GM21825 (cell line): ENCODE results near the gene SHISA7.
"Not testable (repeated sequence)": the region's sequence is repeated elsewhere in the genome, so short reads cannot be mapped to it uniquely, and the experiment has no call there.

Experiments
- ATAC-seq: cut with Tn5 transposase; IDR thresholded peaks from one replicate; pipeline ENCODE4 v1.9.1; 2021; ENCODE audit warnings: mild to moderate bottlenecking, moderate library complexity; ENCODE audit not compliant: unreplicated experiment

SHISA7 gene

GRCh38 chr19:55448175-55448490, 5.0 kb upstream of the SHISA7 start:
- ATAC-seq: not testable (repeated sequence)

GRCh38 chr19:55447421-55448174, 4.5 kb upstream of the SHISA7 start:
- no peak for ATAC-seq

- ATAC-seq: no peak
These were observed 3.0 kb upstream of the SHISA7 start for GRCh38 chr19:55446060-55446459.

- ATAC-seq: no peak
These were observed 1.5 kb upstream of the SHISA7 start for GRCh38 chr19:55444646-55445045.

GRCh38 chr19:55443824-55444480, 852 bp upstream of the SHISA7 start:
- no peak for ATAC-seq

GRCh38 chr19:55442372-55442961, 633 bp downstream of the SHISA7 start:
- ATAC-seq: no peak

- ATAC-seq: no peak
These were observed 1.3 kb downstream of the SHISA7 start for GRCh38 chr19:55441692-55442321.

GRCh38 chr19:55441319-55441691, 1.8 kb downstream of the SHISA7 start:
- ATAC-seq: no peak

GRCh38 chr19:55440411-55441105, 2.5 kb downstream of the SHISA7 start:
- ATAC-seq: no peak

GRCh38 chr19:55439052-55439451, 4.0 kb downstream of the SHISA7 start:
- ATAC-seq: no peak

- no peak for ATAC-seq
These were observed 5.7 kb downstream of the SHISA7 start for GRCh38 chr19:55437410-55437809.

GRCh38 chr19:55436847-55437246, 6.3 kb downstream of the SHISA7 start:
- no peak for ATAC-seq

- no peak for ATAC-seq
These were observed 8.1 kb downstream of the SHISA7 start for GRCh38 chr19:55435020-55435419.

- ATAC-seq: no peak
These were observed 8.7 kb downstream of the SHISA7 start for GRCh38 chr19:55434356-55434919.

GRCh38 chr19:55433292-55433691, 9.8 kb downstream of the SHISA7 start:
- no peak for ATAC-seq

- ATAC-seq: no peak
These were observed 10.7 kb downstream of the SHISA7 start for GRCh38 chr19:55432241-55432959.

GRCh38 chr19:55431183-55431582, 11.9 kb downstream of the SHISA7 start:
- no peak for ATAC-seq

- no peak for ATAC-seq
These were observed 17.1 kb downstream of the SHISA7 start for GRCh38 chr19:55426042-55426441.

GRCh38 chr19:55424518-55424917, 18.6 kb downstream of the SHISA7 start:
- no peak for ATAC-seq
